Epithelial cell of esophagus (primary cell): Measurements from ENCODE around the gene TPP1.

Experiments used
- DNase-seq: peaks from one replicate; pipeline ENCODE4 v3.0.0; 2010; ENCODE audit warnings: low read depth
- H3K4me3 ChIP-seq: 2 replicates; pipeline ENCODE4 v1.5.1; 2011; ENCODE audit warnings: mild to moderate bottlenecking, low read length, control low read depth
- CTCF ChIP-seq: IDR thresholded peaks from 2 replicates; pipeline ENCODE4 v1.5.1; 2011; ENCODE audit warnings: low read depth, mild to moderate bottlenecking, low read length, control low read depth, inconsistent platforms; ENCODE audit not compliant: insufficient read depth; ENCODE audit errors: missing control alignments

The TPP1 gene

GRCh38 chr11:6633422-6634408 lies 14.5 kb upstream of the TPP1 start:
- H3K4me3 ChIP-seq = no peak overlapping the region
- TF ChIP-seq CTCF = no peak
- no peak for DNase-seq

- DNase-seq = no peak
- H3K4me3 ChIP-seq = no peak overlapping the region
- no peak for TF ChIP-seq CTCF
These were observed 13.2 kb upstream of the TPP1 start for GRCh38 chr11:6632116-6633073.

GRCh38 chr11:6631361-6631890 lies 12.2 kb upstream of the TPP1 start:
- H3K4me3 ChIP-seq = no peak overlapping the region
- no peak for TF ChIP-seq CTCF
- no peak for DNase-seq

- no peak for DNase-seq
- H3K4me3 ChIP-seq = no peak overlapping the region
- no peak for TF ChIP-seq CTCF
These were observed 11.5 kb upstream of the TPP1 start for GRCh38 chr11:6630632-6631291.

- no peak for TF ChIP-seq CTCF
- DNase-seq = peak; percentile 14
- H3K4me3 ChIP-seq = no peak overlapping the region
These were observed 10.8 kb upstream of the TPP1 start for GRCh38 chr11:6629892-6630631.

GRCh38 chr11:6629573-6629891 lies 10.3 kb upstream of the TPP1 start:
- no peak overlapping the region for H3K4me3 ChIP-seq
- no peak for DNase-seq
- no peak for TF ChIP-seq CTCF
